ENCODE data around the gene FNIP2. TPM values are rescaled to one million over a fixed set of nuclear protein-coding genes. Genes with fewer than 3 reads are reported as not detected.
"Not testable (repeated sequence)": the region's sequence is repeated elsewhere in the genome, so short reads cannot be mapped to it uniquely, and the experiment has no call there.

Gene FNIP2
- total RNA-seq, 1 donor from 2014 or later = 44.2 TPM

GRCh38 chr4:158890294-158890693 lies 121.5 kb downstream of the FNIP2 start:
- DNase-seq (ENCODE audit: low read depth) = no peak

GRCh38 chr4:158891256-158891655 lies 122.4 kb downstream of the FNIP2 start:
- TF ChIP-seq CTCF (IDR thresholded peaks at IDR 0.05; ENCODE audit: insufficient read depth, low read length, poor library complexity, severe bottlenecking) = no peak
- H3K36me3 ChIP-seq (ENCODE audit: control insufficient read depth, insufficient read depth, low read length) = no peaks in the 10 kb centered on the region
- H3K27me3 ChIP-seq (ENCODE audit: control insufficient read depth, insufficient read depth, low read length) = no peaks in the 10 kb centered on the region
- DNase-seq (ENCODE audit: low read depth) = no peak
- no peak overlapping the region for H3K4me3 ChIP-seq (ENCODE audit: low read depth, low read length)

More at GRCh38 chr4:158890294-158890693, 121.5 kb downstream of the FNIP2 start:
- no peaks in the 10 kb centered on the region for H3K36me3 ChIP-seq (ENCODE audit: control insufficient read depth, insufficient read depth, low read length)
- no peak overlapping the region for H3K4me3 ChIP-seq (ENCODE audit: low read depth, low read length)
- H3K27me3 ChIP-seq (ENCODE audit: control insufficient read depth, insufficient read depth, low read length) = no peaks in the 10 kb centered on the region
- no peak for TF ChIP-seq CTCF (IDR thresholded peaks at IDR 0.05; ENCODE audit: insufficient read depth, low read length, poor library complexity, severe bottlenecking)

GRCh38 chr4:158894826-158895225 lies 126.0 kb downstream of the FNIP2 start:
- H3K4me3 ChIP-seq (ENCODE audit: low read depth, low read length) = no peak overlapping the region
- TF ChIP-seq CTCF (IDR thresholded peaks at IDR 0.05; ENCODE audit: insufficient read depth, low read length, poor library complexity, severe bottlenecking) = no peak
- H3K36me3 ChIP-seq (ENCODE audit: control insufficient read depth, insufficient read depth, low read length) = no peaks in the 10 kb centered on the region
- no peak for DNase-seq (ENCODE audit: low read depth)
- H3K27me3 ChIP-seq (ENCODE audit: control insufficient read depth, insufficient read depth, low read length) = no peaks in the 10 kb centered on the region

GRCh38 chr4:158895797-158896576 lies 127.2 kb downstream of the FNIP2 start:
- TF ChIP-seq CTCF (IDR thresholded peaks at IDR 0.05; ENCODE audit: insufficient read depth, low read length, poor library complexity, severe bottlenecking) = peak; percentile 66
- no peaks in the 10 kb centered on the region for H3K27me3 ChIP-seq (ENCODE audit: control insufficient read depth, insufficient read depth, low read length)
- no peak for DNase-seq (ENCODE audit: low read depth)
- no peaks in the 10 kb centered on the region for H3K36me3 ChIP-seq (ENCODE audit: control insufficient read depth, insufficient read depth, low read length)
- no peak overlapping the region for H3K4me3 ChIP-seq (ENCODE audit: low read depth, low read length)

GRCh38 chr4:158896577-158897238 lies 127.9 kb downstream of the FNIP2 start:
- not testable (repeated sequence) for H3K27me3 ChIP-seq (ENCODE audit: control insufficient read depth, insufficient read depth, low read length); DNase-seq (ENCODE audit: low read depth); H3K36me3 ChIP-seq (ENCODE audit: control insufficient read depth, insufficient read depth, low read length); H3K4me3 ChIP-seq (ENCODE audit: low read depth, low read length)

- not testable (repeated sequence) for DNase-seq (ENCODE audit: low read depth); H3K36me3 ChIP-seq (ENCODE audit: control insufficient read depth, insufficient read depth, low read length); H3K27me3 ChIP-seq (ENCODE audit: control insufficient read depth, insufficient read depth, low read length); H3K4me3 ChIP-seq (ENCODE audit: low read depth, low read length)
These were observed 131.6 kb downstream of the FNIP2 start for GRCh38 chr4:158900408-158900807.

GRCh38 chr4:158902280-158903078 lies 133.7 kb downstream of the FNIP2 start:
- H3K4me3 ChIP-seq (ENCODE audit: low read depth, low read length); H3K36me3 ChIP-seq (ENCODE audit: control insufficient read depth, insufficient read depth, low read length); H3K27me3 ChIP-seq (ENCODE audit: control insufficient read depth, insufficient read depth, low read length): not testable (repeated sequence)
- peak; percentile 72 for DNase-seq (ENCODE audit: low read depth)
